HG03432 (cell line): ENCODE measurements around the gene MEG3.

ENCODE experiments used
- ATAC-seq: cut with Tn5 transposase; IDR thresholded peaks from one replicate; pipeline ENCODE4 v1.9.1; 2021; ENCODE audit warnings: mild to moderate bottlenecking, moderate library complexity; ENCODE audit not compliant: unreplicated experiment

MEG3 gene

DNA sequence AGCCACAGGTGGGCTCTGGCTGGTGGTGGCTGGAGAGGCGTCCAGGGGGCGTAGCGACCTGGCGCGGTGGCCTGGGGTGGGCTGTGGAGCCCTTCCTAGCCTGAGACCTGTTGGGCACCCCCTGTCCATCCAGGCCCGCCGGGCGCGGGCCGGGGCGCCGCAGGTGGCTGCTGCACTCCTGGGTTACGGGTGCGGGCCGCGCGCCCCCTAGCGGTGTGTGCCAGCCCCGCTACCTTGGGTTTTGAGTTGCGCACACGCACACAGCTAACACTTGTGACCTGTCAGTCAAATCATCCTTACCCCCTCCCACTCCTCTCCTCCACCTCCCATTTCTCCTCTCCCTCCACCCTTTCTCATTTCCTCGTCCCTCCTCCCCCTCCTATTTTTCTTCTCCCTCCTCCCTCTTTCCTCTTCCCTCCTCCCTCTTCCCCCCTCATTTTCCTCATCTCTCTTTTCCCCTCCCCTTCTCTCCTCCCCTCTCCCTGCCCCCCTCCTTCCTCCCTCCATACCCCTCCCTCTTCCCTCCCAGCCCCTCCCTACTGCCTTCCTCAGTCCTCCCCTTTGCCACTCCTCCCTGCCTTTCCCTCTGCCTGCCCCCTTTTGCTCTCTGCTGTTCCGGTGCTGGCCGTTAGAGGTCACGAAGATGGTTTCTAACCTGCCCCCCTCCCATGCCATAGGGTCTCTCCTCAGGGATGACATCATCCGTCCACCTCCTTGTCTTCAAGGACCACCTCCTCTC, 2.3 kb downstream of the MEG3 start:
- no peak for ATAC-seq

DNA sequence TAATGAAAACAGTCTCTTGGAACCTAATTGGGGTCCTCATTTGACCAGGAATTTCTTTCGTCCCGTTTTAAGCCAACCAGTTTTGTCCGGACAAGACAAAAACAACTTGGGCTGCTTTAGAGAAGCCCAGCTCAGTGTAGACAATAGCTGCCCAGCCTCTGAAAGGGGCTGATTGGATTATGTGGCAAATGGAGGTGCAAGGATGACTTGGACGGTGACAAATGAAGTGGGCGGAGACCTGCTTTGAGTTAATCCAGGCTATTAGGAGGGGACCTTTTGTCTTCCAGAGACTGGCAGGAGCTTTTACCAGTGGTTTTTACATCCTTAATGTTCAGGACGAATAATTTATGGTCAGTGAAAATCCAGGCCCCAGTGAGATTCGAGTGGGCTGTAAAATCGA, 4.8 kb downstream of the MEG3 start:
- no peak for ATAC-seq

DNA sequence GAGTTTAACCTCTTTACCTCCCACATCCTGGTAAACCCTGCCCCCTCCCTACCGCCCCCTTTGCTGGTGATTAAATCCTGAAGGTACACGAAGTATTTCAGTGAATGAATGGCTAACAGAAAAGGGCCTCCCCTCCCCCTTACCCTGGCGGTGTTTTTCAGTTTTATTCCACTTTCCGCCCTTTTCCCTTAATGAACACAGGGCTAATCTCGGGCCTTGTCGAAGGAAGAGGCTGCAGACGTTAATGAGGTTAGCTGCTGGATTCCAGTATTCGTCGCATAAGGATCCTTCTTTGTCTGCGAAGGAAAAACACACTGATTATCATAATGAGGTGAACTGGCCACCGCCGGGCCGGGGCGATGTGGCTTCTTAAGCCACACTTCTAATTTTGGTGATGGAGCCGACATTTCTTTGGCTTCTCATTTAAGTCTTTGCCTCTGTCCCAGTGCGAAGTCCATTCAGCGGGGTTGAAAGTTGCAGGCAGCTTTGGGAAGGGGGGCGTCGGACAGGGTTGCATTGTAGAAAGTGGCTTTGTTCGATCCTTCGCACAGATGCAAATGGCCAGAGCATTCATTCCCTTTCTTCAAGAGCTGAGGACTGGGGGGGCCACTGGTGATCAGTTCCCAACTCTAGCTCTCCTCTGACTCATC, 6.5 kb downstream of the MEG3 start:
- ATAC-seq: no peak

DNA sequence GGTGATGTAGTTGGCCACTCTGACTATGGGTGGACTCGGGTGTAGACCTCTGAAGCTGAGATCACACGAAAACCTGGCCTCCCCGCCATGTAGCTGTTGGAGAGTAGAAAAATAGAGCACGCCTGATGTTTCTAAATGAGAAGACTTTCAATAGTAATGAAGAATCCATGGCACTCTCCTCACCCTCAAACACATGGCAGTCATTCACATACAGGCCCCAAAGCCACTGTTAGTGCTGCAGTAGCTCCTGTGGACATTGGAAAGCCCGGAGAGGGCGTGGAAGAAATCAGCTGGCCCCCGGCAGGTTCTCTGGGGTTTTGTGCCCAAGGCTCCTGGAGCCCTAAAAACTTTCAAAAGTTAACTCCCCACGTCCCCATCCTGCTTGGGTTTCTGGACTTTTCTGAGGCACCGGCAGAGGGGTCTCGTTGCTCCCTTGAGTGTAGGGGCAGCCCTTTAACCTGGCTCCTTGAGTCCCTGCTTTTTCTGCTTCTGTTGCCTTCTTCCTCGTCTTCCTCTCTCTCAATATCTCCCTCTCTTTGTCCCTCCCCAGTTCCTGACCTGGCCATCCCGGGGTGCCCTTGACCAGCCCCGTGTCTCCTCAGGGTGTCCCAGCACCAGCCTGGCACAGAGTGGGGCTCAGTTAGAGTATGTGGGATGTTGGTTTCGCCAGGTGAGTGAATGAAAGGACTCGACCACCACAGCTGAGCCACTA, 8.3 kb downstream of the MEG3 start:
- ATAC-seq: no peak

DNA sequence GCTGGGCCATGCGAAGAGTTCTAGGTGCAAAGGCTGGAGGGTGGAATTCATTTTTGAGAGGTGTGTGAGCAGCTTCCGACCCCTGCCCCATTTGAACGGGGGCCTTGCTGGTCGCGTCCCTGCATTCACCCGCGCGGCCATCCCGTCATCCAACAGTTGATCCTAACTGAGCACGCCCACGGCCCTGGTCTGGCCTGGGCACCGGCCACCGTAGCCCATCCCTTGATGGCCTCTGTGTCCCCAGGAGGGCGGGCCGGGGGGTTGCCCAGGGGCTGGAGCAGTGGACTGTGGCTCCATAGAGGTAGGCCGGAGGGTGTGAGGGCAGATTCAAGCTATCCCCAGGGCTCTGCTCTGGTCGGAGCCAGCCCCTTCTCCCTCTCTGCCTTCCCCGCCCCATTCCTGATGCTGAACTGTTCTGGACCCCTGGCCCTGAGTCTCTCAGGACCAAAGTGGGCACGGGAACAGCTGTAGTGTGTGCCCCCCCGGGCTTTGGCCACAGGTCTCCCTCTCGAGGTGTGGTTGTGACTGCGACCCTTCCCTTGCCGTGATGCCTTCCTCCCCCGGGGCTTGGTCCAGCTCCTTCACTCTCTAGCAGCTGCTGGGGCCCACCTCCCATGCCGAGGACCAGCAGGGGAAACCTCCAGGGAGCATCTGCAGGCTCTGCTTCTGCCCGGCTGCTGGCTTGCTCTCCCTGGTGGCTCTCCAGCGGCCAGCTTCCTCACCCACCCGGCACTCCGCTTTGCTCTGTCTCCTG, 9.1 kb downstream of the MEG3 start:
- no peak for ATAC-seq

DNA sequence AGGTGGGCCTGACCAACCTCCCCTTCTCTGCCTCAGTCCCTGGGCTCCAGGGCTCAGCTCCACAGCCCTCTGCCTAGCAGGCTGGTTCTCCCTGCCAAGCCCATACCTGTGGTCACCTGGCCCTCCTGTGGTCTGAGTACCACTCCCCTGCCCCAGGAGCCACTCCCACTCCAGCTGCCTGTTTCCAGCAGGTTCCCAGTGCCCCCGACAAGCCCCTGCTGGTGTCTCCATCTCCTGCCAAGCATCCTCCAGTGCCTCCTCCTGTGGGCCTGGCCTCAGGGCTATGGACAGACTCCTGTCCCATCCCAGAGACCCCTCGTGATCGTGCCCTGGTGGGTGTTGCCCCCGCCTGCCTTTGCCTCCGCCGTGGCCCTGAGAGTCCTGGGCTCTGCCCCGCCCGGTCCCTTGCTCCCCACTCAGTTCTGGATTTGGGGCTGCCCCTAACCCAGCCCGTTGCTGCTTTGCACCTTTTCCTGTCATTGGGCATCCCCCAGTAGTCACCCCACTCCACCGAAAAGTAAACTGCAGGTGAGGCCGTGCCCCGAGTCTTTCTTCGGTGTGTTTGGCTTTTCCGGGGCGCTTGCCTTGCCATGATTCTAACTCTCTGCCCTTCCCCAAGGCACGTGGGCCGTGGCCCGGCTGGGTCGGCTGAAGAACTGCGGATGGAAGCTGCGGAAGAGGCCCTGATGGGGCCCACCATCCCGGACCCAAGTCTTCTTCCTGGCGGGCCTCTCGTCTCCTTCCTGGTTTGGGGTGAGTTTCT, 9.8 kb downstream of the MEG3 start:
- ATAC-seq: no peak

DNA sequence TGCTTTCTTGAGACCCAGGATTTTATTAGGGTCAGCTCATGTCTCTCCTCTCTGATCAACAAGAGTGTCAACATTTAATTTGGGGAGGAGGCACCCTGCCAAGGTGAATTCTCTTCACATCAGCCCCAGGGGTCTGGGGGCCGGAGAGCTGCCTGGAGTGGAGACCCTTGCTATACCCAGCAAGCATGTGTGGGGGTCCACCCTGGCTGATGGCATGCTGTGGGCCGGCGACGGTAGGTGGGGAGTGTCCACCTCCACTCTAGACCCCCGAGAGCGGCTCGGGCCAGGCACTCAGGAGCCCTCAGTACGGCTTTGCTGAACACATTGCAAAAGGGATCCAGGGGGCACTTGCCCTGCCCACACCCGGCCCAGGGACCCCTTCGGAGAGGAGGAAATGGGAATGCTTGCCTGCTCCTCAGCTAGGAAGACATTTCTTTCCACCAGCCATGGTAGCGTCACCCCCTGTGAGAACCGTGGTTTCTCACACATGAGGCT, 10.4 kb downstream of the MEG3 start:
- ATAC-seq: no peak

DNA sequence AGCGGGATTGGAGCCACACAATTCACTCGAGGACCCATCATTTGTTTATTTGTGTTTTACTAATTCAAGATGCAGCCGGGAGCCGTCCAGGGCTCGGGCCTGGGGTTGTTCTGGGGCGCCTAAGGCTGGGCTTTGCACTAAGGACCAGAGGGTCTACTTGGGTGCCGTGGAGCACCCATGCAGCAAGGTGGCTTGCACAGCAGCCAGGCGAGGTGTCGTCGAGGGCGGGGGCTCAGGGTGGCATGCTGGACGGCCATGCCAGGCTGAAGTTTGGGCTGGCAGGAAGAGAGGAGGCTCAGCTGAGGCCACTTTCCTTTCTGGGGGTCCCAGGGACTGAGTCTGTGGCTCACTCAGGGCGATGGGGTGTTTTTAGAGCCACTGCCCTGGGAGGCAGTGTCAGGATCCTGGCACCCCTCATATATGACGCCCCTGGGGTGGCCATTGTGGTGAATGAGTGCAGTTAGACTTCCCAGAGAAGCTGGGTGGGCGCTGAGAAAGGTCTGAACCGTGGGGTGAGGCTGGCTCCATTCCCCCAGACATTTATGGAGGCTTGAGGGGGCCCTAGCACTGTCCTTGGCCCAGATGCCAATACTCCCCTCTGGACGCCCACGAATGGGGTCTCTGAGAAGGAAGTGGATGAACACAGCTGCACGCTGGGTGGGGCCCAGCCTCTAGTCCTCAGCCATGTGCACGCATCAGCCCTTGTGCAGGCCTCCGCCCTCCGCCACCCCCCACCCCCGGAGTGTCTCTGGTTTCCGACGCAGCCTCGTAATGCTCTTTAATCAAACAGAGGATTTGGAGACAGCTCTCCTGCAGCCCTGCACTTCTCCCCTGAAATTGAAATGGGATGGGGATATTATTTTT, 11.3 kb downstream of the MEG3 start:
- no peak for ATAC-seq

DNA sequence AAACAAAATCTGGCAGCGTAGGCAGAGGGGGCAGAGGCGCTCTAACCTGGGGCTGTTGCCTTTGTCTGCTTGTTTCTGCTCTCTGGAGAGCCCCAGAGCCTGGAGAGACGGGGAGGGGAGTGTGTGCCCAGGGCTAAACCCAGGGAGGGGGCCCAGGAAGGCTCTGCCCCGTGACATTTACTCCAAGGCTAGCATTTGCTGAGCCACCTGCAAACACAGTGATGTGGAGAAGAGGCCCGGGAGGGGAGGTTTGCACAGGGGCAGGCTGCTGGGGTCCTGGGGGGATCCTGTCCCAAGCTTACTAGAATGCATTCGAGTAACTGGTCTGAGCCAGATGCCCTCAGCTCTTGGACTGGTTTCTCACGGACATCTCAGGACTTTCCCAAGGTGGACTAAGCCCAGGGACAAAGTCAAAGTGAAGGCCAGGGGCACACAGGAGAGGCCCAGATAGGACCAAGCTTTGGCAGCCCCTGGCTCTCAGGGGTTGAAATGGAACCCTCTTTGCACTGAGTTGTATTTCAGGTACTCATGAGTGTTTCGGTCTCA, 12.0 kb downstream of the MEG3 start:
- no peak for ATAC-seq

DNA sequence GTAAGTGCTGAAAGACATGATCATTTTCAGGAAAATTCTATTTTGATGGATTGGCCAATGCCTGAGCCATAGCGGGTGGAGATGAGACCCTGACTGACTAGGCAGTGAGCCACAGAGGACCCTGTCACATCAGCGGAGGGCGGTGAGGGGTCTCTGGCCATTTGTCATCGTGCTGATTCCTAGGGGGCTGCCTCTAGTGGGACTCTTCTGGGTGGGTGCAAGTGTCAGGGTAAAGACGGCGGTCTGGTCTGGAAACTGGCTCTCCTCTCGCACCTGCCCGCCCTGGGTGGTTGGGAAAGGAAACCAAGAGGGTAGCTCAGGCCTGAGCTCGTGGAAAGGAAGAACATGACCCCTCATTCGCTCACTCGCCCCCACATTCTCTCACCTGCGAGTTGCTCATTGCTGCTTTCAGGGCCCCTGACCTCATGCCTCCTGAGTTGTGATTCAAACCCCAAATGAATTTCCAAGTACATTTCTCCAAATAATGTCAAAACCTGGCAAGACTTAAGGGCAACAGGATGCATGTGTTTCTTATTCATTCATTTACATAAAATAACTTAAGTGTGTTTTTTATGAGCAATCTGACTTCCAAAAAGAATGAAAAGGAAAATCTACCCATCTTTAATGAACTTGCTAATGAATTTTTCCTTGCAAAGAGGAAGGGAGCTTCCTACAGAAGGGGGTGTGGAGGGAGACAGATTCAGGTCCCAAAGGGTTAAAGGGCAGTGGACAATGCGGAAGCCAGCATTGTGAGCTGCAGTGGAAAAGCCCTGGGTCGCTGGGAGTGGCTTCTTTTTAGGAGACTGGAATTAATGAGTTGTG, 12.8 kb downstream of the MEG3 start:
- no peak for ATAC-seq

DNA sequence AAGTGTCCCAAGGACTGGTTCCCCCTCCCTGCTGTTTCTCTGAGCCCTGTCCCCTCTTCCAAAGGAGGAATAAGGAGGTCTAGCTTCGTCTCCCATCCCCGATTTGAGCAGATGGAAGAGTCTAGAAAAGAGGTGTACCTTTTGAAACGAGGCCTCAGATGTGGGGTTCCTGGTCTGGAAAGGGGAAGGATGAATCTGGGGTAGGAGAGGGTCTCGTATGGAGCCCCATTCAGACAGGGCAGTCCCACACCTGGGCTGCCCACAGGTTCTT, 13.3 kb downstream of the MEG3 start:
- ATAC-seq: no peak

DNA sequence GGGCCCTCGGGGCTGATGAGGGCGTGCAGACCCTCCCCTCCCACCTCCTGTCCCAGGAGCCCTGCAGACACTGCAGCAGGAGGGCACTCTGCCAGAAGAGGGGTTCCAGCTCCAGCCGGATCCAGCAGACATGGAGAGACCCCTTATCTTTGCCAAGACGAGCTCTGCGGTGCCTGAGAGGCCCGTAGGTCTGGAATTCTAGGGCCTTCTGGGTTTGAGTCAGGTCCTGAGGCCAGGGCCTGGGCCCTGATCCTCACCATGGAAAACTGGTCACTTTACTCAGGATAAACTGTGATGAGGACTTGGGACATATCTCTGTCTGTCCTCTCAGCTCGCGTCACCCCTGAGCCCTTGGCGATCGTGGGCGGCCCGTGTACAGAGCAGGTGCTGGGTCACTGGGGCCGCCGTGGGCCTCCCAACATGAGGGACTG, 13.8 kb downstream of the MEG3 start:
- no peak for ATAC-seq

DNA sequence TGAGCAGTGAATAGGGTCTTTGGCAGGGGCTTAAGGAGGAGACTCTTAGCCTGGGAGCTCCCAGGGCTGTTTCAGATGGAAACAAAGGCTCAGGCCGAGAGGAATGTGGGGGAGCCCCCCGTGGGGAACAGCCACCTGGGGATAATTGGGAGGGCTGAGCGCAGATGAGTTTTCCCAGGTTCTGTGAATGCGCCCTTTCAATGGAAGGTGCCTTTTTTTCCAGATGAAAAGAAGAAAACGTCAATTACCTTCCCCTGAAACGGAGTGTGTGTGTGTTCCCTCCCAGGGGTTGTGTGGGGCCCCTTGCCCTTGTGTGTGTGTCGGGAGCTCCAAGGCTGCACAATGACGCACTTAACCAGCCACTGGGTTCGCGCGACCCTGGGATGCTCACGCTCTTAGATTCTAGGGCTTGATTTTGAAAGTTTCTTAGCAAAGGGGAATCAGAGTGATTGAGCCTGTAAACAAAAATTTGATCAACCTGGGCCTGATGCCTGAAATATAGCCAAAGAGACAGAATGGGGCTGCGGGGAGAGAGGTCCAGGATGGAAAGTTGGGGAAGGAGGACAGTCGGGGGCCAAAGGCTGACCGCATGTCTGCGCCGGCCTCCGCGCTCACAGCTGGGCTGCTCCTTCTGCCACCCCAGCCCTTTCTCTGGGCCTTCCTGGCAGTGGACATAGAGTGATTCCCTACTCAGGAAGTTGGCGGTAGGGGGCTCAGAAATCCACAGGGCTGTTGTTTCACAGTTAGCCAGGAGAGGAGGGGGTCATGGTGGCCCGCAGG, 14.6 kb downstream of the MEG3 start:
- no peak for ATAC-seq

DNA sequence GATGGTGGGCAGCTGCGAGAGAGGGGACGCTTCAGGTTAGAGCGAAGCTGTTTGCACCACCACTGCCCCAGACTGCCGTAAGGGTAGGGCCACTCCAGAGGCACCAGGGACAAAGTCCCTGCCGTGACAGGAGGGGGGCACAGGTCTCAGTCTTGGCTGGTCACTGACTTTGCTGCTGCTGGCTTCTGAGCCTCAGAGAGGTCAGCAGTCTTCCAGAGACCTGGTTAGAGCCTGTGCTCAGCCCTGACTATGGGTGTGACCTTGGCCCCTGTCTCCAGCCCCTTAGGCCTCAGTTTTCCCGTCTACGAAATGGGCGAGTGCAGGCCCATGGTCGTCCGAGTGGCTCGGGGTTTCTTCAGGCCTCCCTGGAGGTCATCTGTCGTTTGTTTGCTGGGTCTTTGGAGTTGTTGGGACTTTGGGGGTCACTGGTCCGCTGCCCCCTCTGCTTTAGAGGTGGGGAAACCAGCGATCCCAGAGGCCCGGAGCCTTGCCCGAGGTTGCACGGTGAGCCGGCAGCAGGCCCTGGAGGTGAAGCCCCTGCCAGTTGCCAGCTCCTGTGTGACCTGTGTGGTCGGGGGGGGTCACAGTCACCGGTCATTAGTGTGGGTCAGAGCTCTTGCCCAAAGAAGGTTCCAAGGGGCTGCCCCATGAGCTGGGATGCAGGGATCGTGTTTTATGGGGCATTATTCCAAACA, 15.3 kb downstream of the MEG3 start:
- ATAC-seq: no peak

DNA sequence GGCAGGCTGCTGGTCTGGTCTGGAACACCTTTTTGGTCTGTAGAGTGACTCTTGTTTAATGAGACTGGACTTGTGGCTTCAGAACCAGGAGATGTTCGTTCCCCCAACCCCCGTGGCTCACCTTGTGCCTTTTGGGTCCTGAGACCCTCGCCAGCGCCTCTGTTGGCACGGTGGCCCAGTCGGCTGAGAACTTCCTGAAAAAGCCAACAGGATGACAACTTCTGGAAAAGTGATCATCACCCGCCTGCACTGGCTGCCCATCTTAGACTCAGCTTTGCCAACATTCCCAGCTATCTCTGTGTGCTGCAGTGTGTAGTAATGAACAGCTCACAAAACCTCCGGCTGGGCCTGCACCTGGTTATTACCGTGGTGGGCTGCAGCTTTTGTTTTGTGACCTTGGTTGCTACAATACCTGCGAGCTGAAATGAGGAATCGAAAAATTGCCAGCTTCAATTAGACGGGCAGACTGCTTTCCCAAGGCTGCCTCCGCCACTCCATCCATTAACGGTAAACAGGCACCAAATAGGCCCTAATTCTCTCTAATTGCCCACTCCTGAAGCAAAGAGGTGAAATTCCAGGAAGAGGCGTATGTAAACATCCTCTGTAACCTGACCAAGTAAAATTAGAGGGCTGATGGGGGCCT, 16.0 kb downstream of the MEG3 start:
- ATAC-seq: no peak

DNA sequence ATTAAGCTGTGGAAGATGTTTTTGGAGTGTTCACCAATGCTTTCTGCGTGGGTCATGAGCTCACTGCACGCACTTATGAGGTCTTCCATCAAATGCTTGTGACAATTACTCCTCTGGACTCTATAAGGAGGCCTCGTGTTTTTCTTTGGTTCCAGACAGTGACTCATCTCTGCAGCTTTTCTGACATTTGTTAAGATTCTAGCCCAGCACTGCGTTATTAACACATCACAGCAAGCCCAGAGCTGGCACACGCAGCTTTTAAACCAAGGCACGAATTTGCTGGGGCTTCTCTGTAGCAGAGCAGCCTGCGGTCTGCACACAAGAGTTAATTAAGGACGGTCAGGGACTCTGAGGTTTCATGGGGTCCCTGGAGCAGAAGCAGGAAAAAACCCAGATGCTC, 16.9 kb downstream of the MEG3 start:
- ATAC-seq: no peak

DNA sequence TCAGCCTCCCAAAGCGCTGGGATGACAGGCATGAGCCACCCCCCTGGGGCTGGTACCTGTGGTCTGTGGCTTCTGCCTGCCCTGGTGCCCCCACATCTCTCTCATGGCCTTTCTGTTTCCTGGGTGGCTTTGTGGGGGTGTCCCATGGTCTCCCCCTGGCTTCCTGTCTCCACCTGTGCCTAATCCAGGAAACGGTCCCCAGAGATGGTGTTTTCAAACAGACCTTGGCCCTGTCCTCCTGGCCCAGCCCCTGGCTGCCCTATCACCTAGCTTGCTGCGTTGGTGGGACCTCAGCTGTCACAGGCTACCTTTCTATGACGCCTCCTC, 18.1 kb downstream of the MEG3 start:
- no peak for ATAC-seq
